GM12878 (cell line): ENCODE data around the gene NIPA2. TPM values are rescaled to one million over a fixed set of nuclear protein-coding genes. Genes with fewer than 3 reads are reported as not detected.

Experiments used
- ATAC-seq: fragments of 200-7000 bp; cut with Tn5 transposase; 3 replicates; pipeline ENCODE4 v1.9.1; 2020; ENCODE audit warnings: mild to moderate bottlenecking, moderate library complexity
- BruUV-seq: library from RNA; stranded (reverse); fragments of 400-500 nt; replicated peaks from 2 replicates; lab custom pipeline; 2021; lab: Mats Ljungman, UMichigan
- CTCF ChIA-PET: fragments of 300-600 bp; sonication (Branson Sonifier 250); formaldehyde crosslinking; extraction: SDS; loops from one replicate; lab custom pipeline; 2021; ENCODE audit warnings: inconsistent platforms; lab: Yijun Ruan, JAX
- POLR2A ChIA-PET: fragments of 350-600 bp; formaldehyde crosslinking; extraction: SDS; loops from one replicate; lab custom pipeline; 2021; ENCODE audit warnings: inconsistent platforms; lab: Charles Lee
- RAD21 ChIA-PET: fragments of 300-600 bp; sonication (Branson Sonifier 250); formaldehyde crosslinking; loops from one replicate; lab custom pipeline; 2023; ENCODE audit warnings: antibody characterized with exemption; ENCODE audit not compliant: unreplicated experiment; lab: Charles Lee
- SMC1A ChIA-PET: fragments of 300-600 bp; sonication (Branson Sonifier 250); formaldehyde crosslinking; loops from one replicate; lab custom pipeline; 2023; ENCODE audit not compliant: unreplicated experiment, uncharacterized antibody; lab: Charles Lee
- DNase-seq: peaks from one replicate; pipeline ENCODE4 v3.0.0-alpha.2; 2011; ENCODE audit warnings: low read depth, low spot score
- FAIRE-seq: peaks from 3 replicates; lab custom pipeline; 2011; peaks lifted over from hg19 to GRCh38; lab: Jason Lieb, UNC
- H2AFZ ChIP-seq: 2 replicates; pipeline ENCODE4 v1.6.0; 2011; ENCODE audit warnings: low read depth, low read length, control low read depth; ENCODE audit not compliant: control insufficient read depth
- H3K27ac ChIP-seq: 2 replicates; pipeline ENCODE4 v1.5.1; 2011; ENCODE audit warnings: control low read depth; ENCODE audit not compliant: control insufficient read depth, insufficient read depth
- H3K27me3 ChIP-seq, 2 experiments: replicated peaks in 1 of 2; 2 replicates each; pipeline versions ENCODE4 v1.6.0 to v1.6.1; 2011; ENCODE audit warnings: low read length in 1 of 2; ENCODE audit not compliant: control insufficient read depth in 2 of 2, insufficient read depth in 2 of 2
- H3K36me3 ChIP-seq, 2 experiments: 2 replicates each; pipeline ENCODE4 v1.5.1; 2011; ENCODE audit warnings: low read length in 1 of 2; ENCODE audit not compliant: control insufficient read depth in 2 of 2, insufficient read depth in 2 of 2
- H3K4me1 ChIP-seq: 2 replicates; pipeline ENCODE4 v1.6.1; 2011; ENCODE audit warnings: mild to moderate bottlenecking, low read length, moderate library complexity, mixed read lengths; ENCODE audit not compliant: control insufficient read depth, insufficient read depth
- H3K4me2 ChIP-seq: 2 replicates; pipeline ENCODE4 v1.6.0; 2011; ENCODE audit warnings: control low read depth; ENCODE audit not compliant: control insufficient read depth, insufficient read depth
- H3K4me3 ChIP-seq: fragments of 200-600 bp; sonication (generic); 2 replicates; pipeline ENCODE4 v1.5.1; 2016
- H3K79me2 ChIP-seq: 2 replicates; pipeline ENCODE4 v1.6.0; 2011; ENCODE audit warnings: low read length; ENCODE audit not compliant: control insufficient read depth, insufficient read depth
- H3K9ac ChIP-seq: 2 replicates; pipeline ENCODE4 v1.8.0; 2011; ENCODE audit warnings: low read length, control low read depth, mixed read lengths; ENCODE audit not compliant: control insufficient read depth, insufficient read depth
- H3K9me3 ChIP-seq: replicated peaks from 3 replicates; pipeline ENCODE4 v1.5.1; 2011; ENCODE audit warnings: mild to moderate bottlenecking, low read length; ENCODE audit not compliant: control insufficient read depth, insufficient read depth
- H4K20me1 ChIP-seq: 2 replicates; pipeline ENCODE4 v1.6.0; 2011; ENCODE audit not compliant: control insufficient read depth, insufficient read depth
- ATF7 ChIP-seq: fragments of 450-650 bp; IDR thresholded peaks from 2 replicates; pipeline ENCODE4 v1.6.1; 2016; ENCODE audit warnings: low read depth, mild to moderate bottlenecking
- ESRRA ChIP-seq: IDR thresholded peaks from 2 replicates; pipeline ENCODE4 v1.6.1; 2012; ENCODE audit warnings: mild to moderate bottlenecking, low read length, improper control_type of control experiment
- FOXK2 ChIP-seq: fragments of 450-650 bp; IDR thresholded peaks from 2 replicates; pipeline ENCODE4 v1.6.1; 2017; ENCODE audit warnings: mild to moderate bottlenecking, moderate library complexity
- KAT2A ChIP-seq: conservative IDR thresholded peaks from 2 replicates; pipeline ENCODE4 v1.6.1; 2011; ENCODE audit warnings: low read depth, low read length; ENCODE audit not compliant: control insufficient read depth
- MYB ChIP-seq: fragments of 150-350 bp; IDR thresholded peaks from 2 replicates; pipeline ENCODE4 v1.6.1; 2014; ENCODE audit warnings: mild to moderate bottlenecking, low read depth, low read length, borderline replicate concordance
- NFXL1 ChIP-seq: fragments of 450-650 bp; IDR thresholded peaks from 2 replicates; pipeline ENCODE4 v1.6.1; 2017; ENCODE audit warnings: antibody characterized with exemption, mild to moderate bottlenecking, borderline replicate concordance
- PAX8 ChIP-seq: fragments of 450-650 bp; IDR thresholded peaks from 2 replicates; pipeline ENCODE4 v1.6.1; 2017; ENCODE audit warnings: mild to moderate bottlenecking, moderate library complexity
- SKIL ChIP-seq: fragments of 450-650 bp; IDR thresholded peaks from 2 replicates; pipeline ENCODE4 v1.6.1; 2017; ENCODE audit warnings: mild to moderate bottlenecking, low read depth, inconsistent platforms; ENCODE audit not compliant: poor library complexity, severe bottlenecking
- STAT1 ChIP-seq: fragments of 450-650 bp; conservative IDR thresholded peaks from 2 replicates; pipeline ENCODE4 v1.6.1; 2014; ENCODE audit warnings: antibody characterized with exemption, mild to moderate bottlenecking
- TCF3 ChIP-seq: IDR thresholded peaks from 2 replicates; pipeline ENCODE4 v1.6.1; 2012; ENCODE audit warnings: low read depth, mild to moderate bottlenecking, low read length, borderline replicate concordance; ENCODE audit not compliant: insufficient read depth
- ZNF384 ChIP-seq: IDR thresholded peaks from 2 replicates; pipeline ENCODE4 v1.6.1; 2012; ENCODE audit warnings: low read depth, mild to moderate bottlenecking, low read length, improper control_type of control experiment, borderline replicate concordance
- ZNF592 ChIP-seq: fragments of 450-650 bp; IDR thresholded peaks from 2 replicates; pipeline ENCODE4 v1.6.1; 2017; ENCODE audit warnings: mild to moderate bottlenecking, moderate library complexity
- whole genome bisulfite sequencing: methylation state at CpG from one replicate; pipeline ENCODE4 v1.1.6; 2016; ENCODE audit warnings: low lambda C conversion rate; ENCODE audit not compliant: insufficient replicate concordance, insufficient coverage; ENCODE audit errors: missing lambda C conversion rate; 5-methylcytosine and 5-hydroxymethylcytosine counted together
- in situ Hi-C: fragments of 300-500 bp; cut with MboI; formaldehyde crosslinking; loops from 9 replicates; pipeline ENCODE4 v1.14.3; 2018; ENCODE audit warnings: mixed read lengths
- intact Hi-C: fragments of 100-400 bp; cut with micrococcal nuclease; formaldehyde crosslinking; loops from one replicate; pipeline ENCODE4 v1.14.2; 2022; ENCODE audit not compliant: unreplicated experiment
- polyA plus RNA-seq, 11 experiments: library from polyadenylated mRNA; depleted of rRNA in 4 of 11; unstranded in 6 of 11; stranded (reverse) in 5 of 11; fragments of >200 nt; fragmentation: Nextera tagmentation in 4 of 11; fragmentation: Illumina TruSeq in 1 of 11; extraction: Ambion mirVana in 4 of 11; extraction: Trizol in 1 of 11; gene quantifications; 1 replicate in 1 of 11; 2 replicates in 10 of 11; pipeline versions ENCODE4 v1.2.1 to v1.2.3, GENCODE V29; 2011 to 2016; ENCODE audit warnings: inconsistent platforms in 2 of 11, missing spikeins in 2 of 11, low read depth in 1 of 11
- total RNA-seq, 4 experiments: library from RNA; depleted of rRNA in 3 of 4; stranded (reverse); fragments of >200 nt in 3 of 4; fragmentation: Illumina TruSeq in 1 of 4; extraction: Trizol in 1 of 4; gene quantifications; 2 replicates each; pipeline versions ENCODE4 v1.2.1 to v1.2.3, GENCODE V29; 2013 to 2021
- TF ChIP-seq, protein P1 (sequence below): IDR thresholded peaks from 2 replicates; pipeline ENCODE4 v1.6.1; 2012; ENCODE audit warnings: low read depth, low read length, improper control_type of control experiment
- TF ChIP-seq, protein P2 (sequence below): fragments of 450-650 bp; formaldehyde crosslinking; IDR thresholded peaks from 2 replicates; pipeline ENCODE4 v1.5.0; 2022; ENCODE audit warnings: mild to moderate bottlenecking, missing genetic modification characterization

Gene NIPA2
- total and polyA plus RNA-seq, 10 of the 15 experiments (the other 5 are each of a cell fraction or from before 2014, with no cell fraction given) = 24.4 to 159 (median 96.5) TPM

DNA sequence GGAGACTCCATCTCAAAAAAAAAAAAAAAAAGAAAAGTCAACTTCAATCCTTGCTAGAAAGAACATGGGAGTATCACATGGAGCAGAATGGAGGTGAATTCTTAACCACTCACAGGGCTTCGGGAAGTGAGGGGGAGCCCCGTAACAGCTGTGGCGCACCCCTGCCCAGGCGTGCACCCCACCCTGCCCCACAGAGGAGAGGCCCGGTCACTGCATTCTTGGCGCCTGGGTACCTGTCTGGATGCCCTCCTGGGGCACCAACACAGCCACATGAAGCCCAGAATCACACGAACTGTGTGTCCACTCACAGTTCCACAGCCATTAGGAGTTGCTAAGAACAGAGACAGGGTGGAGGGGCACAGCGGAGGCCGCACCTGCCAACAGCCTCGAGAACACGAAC lies 51.8 kb downstream of the NIPA2 start:
- BruUV-seq = no TSS peak
- ChIA-PET RAD21 (no interaction called here), CTCF (no interaction called here), SMC1A (no interaction called here), POLR2A (no interaction called here)
- in situ Hi-C loops = loop anchor here (10.0 kb wide), 1 partner anchor 55 kb away; no protein-coding TSS in a partner anchor
- peaks cover 4 to 13% of the 10 kb centered on the region in 2 experiments; a peak in 2 of 4 replicates for H3K36me3 ChIP-seq
- H3K27me3 ChIP-seq = no peaks in the 10 kb centered on the region
- H3K4me2 ChIP-seq = no peak overlapping the region
- ATAC-seq (no peak), FAIRE-seq (no peak), DNase-seq (no peak)
- no peaks in the 10 kb centered on the region for H4K20me1 ChIP-seq
- no peak overlapping the region for H2AFZ ChIP-seq
- H3K27ac ChIP-seq = no peak overlapping the region
- 86% methylated on average over 11 of the region's 11 CpGs for WGBS
- intact Hi-C loops = no loop called here
- no peaks in the 10 kb centered on the region for H3K79me2 ChIP-seq
- no peak overlapping the region for H3K4me3 ChIP-seq
- H3K4me1 ChIP-seq = no peaks in the 10 kb centered on the region
- H3K9me3 ChIP-seq = no peaks in the 10 kb centered on the region
- H3K9ac ChIP-seq = no peak overlapping the region
- TF ChIP-seq ATF7 = no peak
- TF ChIP-seq ESRRA = no peak
- TF ChIP-seq, protein P1, sequence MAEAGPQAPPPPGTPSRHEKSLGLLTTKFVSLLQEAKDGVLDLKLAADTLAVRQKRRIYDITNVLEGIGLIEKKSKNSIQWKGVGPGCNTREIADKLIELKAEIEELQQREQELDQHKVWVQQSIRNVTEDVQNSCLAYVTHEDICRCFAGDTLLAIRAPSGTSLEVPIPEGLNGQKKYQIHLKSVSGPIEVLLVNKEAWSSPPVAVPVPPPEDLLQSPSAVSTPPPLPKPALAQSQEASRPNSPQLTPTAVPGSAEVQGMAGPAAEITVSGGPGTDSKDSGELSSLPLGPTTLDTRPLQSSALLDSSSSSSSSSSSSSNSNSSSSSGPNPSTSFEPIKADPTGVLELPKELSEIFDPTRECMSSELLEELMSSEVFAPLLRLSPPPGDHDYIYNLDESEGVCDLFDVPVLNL = no peak
- TF ChIP-seq MYB = no peak
- TF ChIP-seq SKIL = no peak
- TF ChIP-seq STAT1 = no peak
- TF ChIP-seq ZNF384 = no peak
- TF ChIP-seq PAX8 = no peak
- no peak for TF ChIP-seq FOXK2
- TF ChIP-seq NFXL1 = no peak
- TF ChIP-seq, protein P2, sequence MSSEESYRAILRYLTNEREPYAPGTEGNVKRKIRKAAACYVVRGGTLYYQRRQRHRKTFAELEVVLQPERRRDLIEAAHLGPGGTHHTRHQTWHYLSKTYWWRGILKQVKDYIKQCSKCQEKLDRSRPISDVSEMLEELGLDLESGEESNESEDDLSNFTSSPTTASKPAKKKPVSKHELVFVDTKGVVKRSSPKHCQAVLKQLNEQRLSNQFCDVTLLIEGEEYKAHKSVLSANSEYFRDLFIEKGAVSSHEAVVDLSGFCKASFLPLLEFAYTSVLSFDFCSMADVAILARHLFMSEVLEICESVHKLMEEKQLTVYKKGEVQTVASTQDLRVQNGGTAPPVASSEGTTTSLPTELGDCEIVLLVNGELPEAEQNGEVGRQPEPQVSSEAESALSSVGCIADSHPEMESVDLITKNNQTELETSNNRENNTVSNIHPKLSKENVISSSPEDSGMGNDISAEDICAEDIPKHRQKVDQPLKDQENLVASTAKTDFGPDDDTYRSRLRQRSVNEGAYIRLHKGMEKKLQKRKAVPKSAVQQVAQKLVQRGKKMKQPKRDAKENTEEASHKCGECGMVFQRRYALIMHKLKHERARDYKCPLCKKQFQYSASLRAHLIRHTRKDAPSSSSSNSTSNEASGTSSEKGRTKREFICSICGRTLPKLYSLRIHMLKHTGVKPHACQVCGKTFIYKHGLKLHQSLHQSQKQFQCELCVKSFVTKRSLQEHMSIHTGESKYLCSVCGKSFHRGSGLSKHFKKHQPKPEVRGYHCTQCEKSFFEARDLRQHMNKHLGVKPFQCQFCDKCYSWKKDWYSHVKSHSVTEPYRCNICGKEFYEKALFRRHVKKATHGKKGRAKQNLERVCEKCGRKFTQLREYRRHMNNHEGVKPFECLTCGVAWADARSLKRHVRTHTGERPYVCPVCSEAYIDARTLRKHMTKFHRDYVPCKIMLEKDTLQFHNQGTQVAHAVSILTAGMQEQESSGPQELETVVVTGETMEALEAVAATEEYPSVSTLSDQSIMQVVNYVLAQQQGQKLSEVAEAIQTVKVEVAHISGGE (CRISPR knock-in tag) = no peak
- TF ChIP-seq TCF3 = no peak
- no peak for TF ChIP-seq KAT2A
- TF ChIP-seq ZNF592 = no peak
